ENCODE data around the gene GRM7. TPM values are rescaled to one million over a fixed set of nuclear protein-coding genes. Genes with fewer than 3 reads are reported as not detected.

GRM7 gene
- polyA plus RNA-seq, 3 donors = not detected

GRCh38 chr3:7503431-7503830, 642.5 kb downstream of the GRM7 start:
- Histone ChIP-seq H3K27ac (ENCODE audit: low read depth in 1 of 2, low read length in 2 of 2) (no peak overlapping the region), H3K4me3 (replicated peaks in 1 of 3; ENCODE audit: low read depth in 2 of 3, low read length in 3 of 3) (no peak overlapping the region), H3K36me3 (replicated peaks in 1 of 2; ENCODE audit: control insufficient read depth in 1 of 2, insufficient read depth in 2 of 2, low read length in 2 of 2) (no peaks in the 10 kb centered on the region), H2AFZ (ENCODE audit: insufficient read depth, low read depth, low read length, poor library complexity, severe bottlenecking) (no peak overlapping the region), H3K4me2 (replicated peaks; ENCODE audit: extremely low read depth, low read length, poor library complexity, severe bottlenecking) (no peak overlapping the region), H3K79me2 (ENCODE audit: insufficient read depth, low read length) (no peaks in the 10 kb centered on the region), H3K4me1 (ENCODE audit: control insufficient read depth in 1 of 2, insufficient read depth in 2 of 2, low read length in 2 of 2) (no peaks in the 10 kb centered on the region), H3K9me3 (replicated peaks in 1 of 2; ENCODE audit: control insufficient read depth in 1 of 2, insufficient read depth in 1 of 2, low read length in 2 of 2) (no peaks in the 10 kb centered on the region), H3K27me3 (ENCODE audit: control insufficient read depth in 2 of 2, insufficient read depth in 2 of 2, low read length in 2 of 2) (no peaks in the 10 kb centered on the region), H4K20me1 (ENCODE audit: insufficient read depth, low read length) (no peaks in the 10 kb centered on the region), H3K9ac (ENCODE audit: insufficient read depth, low read length, poor library complexity, severe bottlenecking) (no peak overlapping the region)
- Mint-ChIP-seq H3K4me3 (no peak overlapping the region), H3K36me3 (no peaks in the 10 kb centered on the region), H3K4me1 (no peaks in the 10 kb centered on the region), H3K27ac (no peak overlapping the region), H3K9me3 (peaks cover 0 to 14% (median 2%) of the 10 kb centered on the region in 7 donors), H3K27me3 (ENCODE audit: low read depth in 3 of 3) (peaks cover 0 to 2% (median 0%) of the 10 kb centered on the region in 3 donors)
- DNase-seq = no peak
- intact Hi-C loops (cut with micrococcal nuclease) = no loop called here
- no CpG with 5 or more reads among the region's 4 CpGs for WGBS (ENCODE audit: insufficient coverage)
- no peak for TF ChIP-seq CTCF (IDR thresholded peaks at IDR 0.05)

DNA sequence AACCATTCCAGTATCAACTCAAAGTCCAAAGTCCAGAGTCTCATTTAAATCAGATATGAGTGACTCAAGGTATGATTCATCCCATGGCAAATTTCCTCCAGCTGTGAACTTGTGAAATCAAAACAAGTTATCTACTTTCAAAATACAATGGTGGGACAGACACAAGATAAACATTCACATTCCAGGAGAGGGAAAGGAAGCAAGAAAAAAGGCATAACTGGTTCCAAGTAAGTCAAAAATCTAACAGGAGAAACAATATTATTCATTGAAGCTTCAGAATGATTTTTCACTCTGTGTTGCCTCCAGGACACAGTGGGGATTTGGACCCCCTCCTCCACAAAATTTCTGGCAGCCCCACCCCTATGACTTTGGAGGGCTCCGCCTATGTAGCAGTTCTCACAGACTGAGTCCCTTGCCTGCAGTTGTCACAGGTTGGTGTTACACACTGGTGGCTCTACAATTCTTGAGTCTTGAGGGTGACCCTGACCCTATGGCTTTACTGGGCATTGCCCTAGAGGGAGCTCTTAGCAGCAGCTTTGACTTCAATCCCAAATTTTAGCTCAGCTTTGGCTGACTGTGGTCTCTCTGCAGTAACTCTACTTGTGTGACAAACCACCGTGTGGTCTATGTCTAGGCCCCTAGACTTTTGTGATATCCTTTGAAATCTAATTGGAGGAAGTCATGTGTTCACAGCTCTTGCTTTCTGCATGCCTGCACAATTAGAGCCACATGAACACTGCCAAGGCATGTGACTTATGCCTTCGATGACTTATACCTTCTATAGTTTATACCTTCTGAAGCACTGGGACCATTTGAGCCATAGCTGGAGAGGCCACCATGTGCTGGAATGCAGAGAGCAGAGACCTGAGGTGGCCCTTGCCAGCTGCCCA, 644.2 kb downstream of the GRM7 start:
- H4K20me1 ChIP-seq (ENCODE audit: insufficient read depth, low read length) = no peaks in the 10 kb centered on the region
- intact Hi-C loops (cut with micrococcal nuclease) = no loop called here
- H3K27ac Mint-ChIP-seq = no peak overlapping the region
- H3K36me3 Mint-ChIP-seq = no peaks in the 10 kb centered on the region
- H3K9ac ChIP-seq (ENCODE audit: insufficient read depth, low read length, poor library complexity, severe bottlenecking) = no peak overlapping the region
- no peak for DNase-seq
- H3K27ac ChIP-seq (ENCODE audit: low read depth in 1 of 2, low read length in 2 of 2) = no peak overlapping the region
- no peaks in the 10 kb centered on the region for H3K4me1 Mint-ChIP-seq
- no peak overlapping the region for H2AFZ ChIP-seq (ENCODE audit: insufficient read depth, low read depth, low read length, poor library complexity, severe bottlenecking)
- H3K4me3 ChIP-seq (replicated peaks in 1 of 3; ENCODE audit: low read depth in 2 of 3, low read length in 3 of 3) = no peak overlapping the region
- H3K36me3 ChIP-seq (replicated peaks in 1 of 2; ENCODE audit: control insufficient read depth in 1 of 2, insufficient read depth in 2 of 2, low read length in 2 of 2) = no peaks in the 10 kb centered on the region
- no peak overlapping the region for H3K4me2 ChIP-seq (replicated peaks; ENCODE audit: extremely low read depth, low read length, poor library complexity, severe bottlenecking)
- TF ChIP-seq CTCF (IDR thresholded peaks at IDR 0.05) = no peak
- no peaks in the 10 kb centered on the region for H3K27me3 ChIP-seq (ENCODE audit: control insufficient read depth in 2 of 2, insufficient read depth in 2 of 2, low read length in 2 of 2)
- H3K9me3 Mint-ChIP-seq = peaks cover 0 to 11% (median 2%) of the 10 kb centered on the region in 7 donors
- H3K27me3 Mint-ChIP-seq (ENCODE audit: low read depth in 3 of 3) = no peaks in the 10 kb centered on the region
- no peaks in the 10 kb centered on the region for H3K9me3 ChIP-seq (replicated peaks in 1 of 2; ENCODE audit: control insufficient read depth in 1 of 2, insufficient read depth in 1 of 2, low read length in 2 of 2)
- no peaks in the 10 kb centered on the region for H3K79me2 ChIP-seq (ENCODE audit: insufficient read depth, low read length)
- no peaks in the 10 kb centered on the region for H3K4me1 ChIP-seq (ENCODE audit: control insufficient read depth in 1 of 2, insufficient read depth in 2 of 2, low read length in 2 of 2)
- H3K4me3 Mint-ChIP-seq = no peak overlapping the region
- WGBS (ENCODE audit: insufficient coverage) = 62% methylated on average over 2 of the region's 3 CpGs

Data from CD14-positive monocyte (primary cell).